Measurements from ENCODE around the gene ERN1.

Gene ERN1

DNA sequence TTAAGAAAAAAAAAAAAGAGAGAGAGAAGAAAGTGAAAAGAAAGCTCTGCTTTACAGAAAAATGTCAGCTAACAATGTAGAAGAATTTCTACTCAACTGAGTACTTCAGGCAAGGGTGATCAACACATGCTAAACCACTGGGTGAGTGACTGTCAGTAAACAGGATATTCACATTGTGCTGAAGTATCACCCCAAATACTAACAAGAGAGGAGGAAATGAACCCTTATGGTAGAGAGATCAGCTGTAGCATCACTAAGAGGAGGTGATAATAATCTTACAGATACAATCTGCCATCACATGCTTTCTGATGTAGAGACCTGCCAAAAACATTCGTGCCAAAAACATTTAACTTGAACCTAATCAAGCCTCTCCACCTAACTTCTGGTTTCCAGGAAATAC, 78.8 kb downstream of the ERN1 start:
- peaks cover 32% of the 10 kb centered on the region for H3K4me1 ChIP-seq (ENCODE audit: control insufficient read depth, insufficient read depth, low read length, poor library complexity, severe bottlenecking)
- H3K27me3 ChIP-seq (replicated peaks; ENCODE audit: control insufficient read depth, insufficient read depth, low read length, poor library complexity, severe bottlenecking): no peaks in the 10 kb centered on the region
- H3K27ac ChIP-seq (ENCODE audit: insufficient read depth, low read length, poor library complexity, severe bottlenecking): peak overlapping the region; percentile 36
- no peaks in the 10 kb centered on the region for H3K9me3 ChIP-seq (ENCODE audit: control insufficient read depth, low read length)
- peak overlapping the region; percentile 10 for H3K4me3 ChIP-seq (ENCODE audit: insufficient read depth, low read depth, low read length, poor library complexity, severe bottlenecking)
- DNase-seq: no peak
- H3K36me3 ChIP-seq (ENCODE audit: control insufficient read depth, insufficient read depth, low read length): peaks cover 85% of the 10 kb centered on the region

DNA sequence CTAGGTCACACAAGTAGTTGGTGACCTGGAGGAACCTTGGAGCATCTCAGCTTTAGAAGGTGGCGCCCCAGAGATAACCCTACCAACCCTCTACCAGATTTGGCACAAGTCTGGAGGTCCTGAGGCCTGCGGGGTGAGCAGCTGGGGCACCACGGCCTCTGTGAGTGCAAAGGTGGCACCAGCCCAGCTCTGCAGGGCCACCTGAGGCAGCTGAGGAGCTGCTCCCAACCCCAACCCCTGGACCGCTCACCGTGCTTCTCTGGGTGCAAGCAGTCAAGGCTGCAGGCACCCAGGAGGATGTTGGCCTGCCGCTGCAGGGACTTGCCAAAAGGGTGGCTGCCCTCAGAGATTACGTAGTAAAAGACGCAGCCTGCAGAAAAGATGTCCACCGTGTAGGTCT, 81.1 kb downstream of the ERN1 start:
- H3K36me3 ChIP-seq (ENCODE audit: control insufficient read depth, insufficient read depth, low read length): peaks cover 86% of the 10 kb centered on the region

DNA sequence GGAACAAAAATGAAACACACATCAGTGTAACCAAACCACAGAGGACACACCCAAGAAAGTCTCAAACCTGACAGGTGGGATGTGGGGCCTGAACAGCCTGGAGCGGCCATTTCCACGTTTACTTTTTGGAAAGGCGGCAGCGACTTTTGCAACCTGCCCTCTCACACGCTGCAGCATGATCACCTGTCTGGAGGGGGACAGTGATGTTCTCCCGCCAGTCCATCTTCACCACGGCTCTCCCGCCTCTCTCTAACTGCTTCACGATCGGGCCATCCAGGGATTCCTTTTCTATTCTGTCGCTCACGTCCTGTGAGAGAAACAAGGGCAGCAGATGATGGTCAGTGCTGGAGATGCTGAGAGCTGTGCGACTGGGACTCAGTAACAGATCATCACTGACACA, 84.8 kb downstream of the ERN1 start:
- no peak for DNase-seq
- Histone ChIP-seq H3K36me3 (ENCODE audit: control insufficient read depth, insufficient read depth, low read length) (peaks cover 87% of the 10 kb centered on the region), H3K4me1 (ENCODE audit: control insufficient read depth, insufficient read depth, low read length, poor library complexity, severe bottlenecking) (peaks cover 10% of the 10 kb centered on the region), H3K9me3 (ENCODE audit: control insufficient read depth, low read length) (no peaks in the 10 kb centered on the region), H3K27ac (ENCODE audit: insufficient read depth, low read length, poor library complexity, severe bottlenecking) (no peak overlapping the region), H3K4me3 (ENCODE audit: insufficient read depth, low read depth, low read length, poor library complexity, severe bottlenecking) (no peak overlapping the region), H3K27me3 (replicated peaks; ENCODE audit: control insufficient read depth, insufficient read depth, low read length, poor library complexity, severe bottlenecking) (no peaks in the 10 kb centered on the region)

More for the DNA sequence above, 81.1 kb downstream of the ERN1 start:
- Histone ChIP-seq H3K27me3 (replicated peaks; ENCODE audit: control insufficient read depth, insufficient read depth, low read length, poor library complexity, severe bottlenecking) (no peaks in the 10 kb centered on the region), H3K4me3 (ENCODE audit: insufficient read depth, low read depth, low read length, poor library complexity, severe bottlenecking) (no peak overlapping the region), H3K27ac (ENCODE audit: insufficient read depth, low read length, poor library complexity, severe bottlenecking) (no peak overlapping the region), H3K9me3 (ENCODE audit: control insufficient read depth, low read length) (no peaks in the 10 kb centered on the region), H3K4me1 (ENCODE audit: control insufficient read depth, insufficient read depth, low read length, poor library complexity, severe bottlenecking) (peaks cover 32% of the 10 kb centered on the region)
- no peak for DNase-seq

DNA sequence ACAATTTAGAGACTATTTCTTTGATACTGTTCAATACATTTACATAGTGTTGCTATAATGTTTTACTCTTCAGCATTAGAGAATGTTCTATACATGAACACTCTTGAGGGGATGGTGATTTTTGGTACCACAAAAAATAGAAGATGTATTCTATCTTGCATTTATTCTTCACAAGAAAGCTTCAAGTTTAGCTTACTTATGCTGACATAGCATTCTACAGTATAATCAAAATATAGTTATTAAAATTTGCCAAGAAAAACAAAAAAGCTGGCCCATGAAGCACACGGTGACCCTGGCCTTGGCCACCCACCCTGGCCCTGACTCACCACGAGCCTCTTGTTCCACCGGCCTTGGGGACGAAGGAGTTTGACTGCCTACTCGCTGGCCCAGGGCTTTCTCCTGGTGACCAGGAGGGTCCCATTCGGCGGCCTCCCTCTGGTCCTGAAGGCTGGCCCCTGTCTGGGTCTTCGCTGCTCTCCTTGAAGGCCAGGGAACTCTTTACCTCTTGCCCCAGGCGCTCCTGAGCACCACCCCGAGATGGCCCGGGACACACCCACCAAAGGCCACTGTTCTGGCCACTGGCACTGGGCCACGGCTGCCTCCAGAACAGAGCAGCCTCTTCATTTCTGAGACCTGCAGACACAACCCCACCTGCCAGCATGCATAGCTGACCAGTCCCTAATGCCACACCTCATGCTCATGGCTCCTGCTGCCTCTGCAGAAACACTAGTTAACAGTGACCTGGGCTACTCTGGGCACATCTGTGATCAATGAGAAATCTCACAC, 87.1 kb downstream of the ERN1 start:
- Histone ChIP-seq H3K9me3 (ENCODE audit: control insufficient read depth, low read length) (no peaks in the 10 kb centered on the region), H3K27ac (ENCODE audit: insufficient read depth, low read length, poor library complexity, severe bottlenecking) (no peak overlapping the region), H3K4me3 (ENCODE audit: insufficient read depth, low read depth, low read length, poor library complexity, severe bottlenecking) (no peak overlapping the region), H3K27me3 (replicated peaks; ENCODE audit: control insufficient read depth, insufficient read depth, low read length, poor library complexity, severe bottlenecking) (no peaks in the 10 kb centered on the region), H3K36me3 (ENCODE audit: control insufficient read depth, insufficient read depth, low read length) (peaks cover 77% of the 10 kb centered on the region), H3K4me1 (ENCODE audit: control insufficient read depth, insufficient read depth, low read length, poor library complexity, severe bottlenecking) (no peaks in the 10 kb centered on the region)
- DNase-seq: no peak

DNA sequence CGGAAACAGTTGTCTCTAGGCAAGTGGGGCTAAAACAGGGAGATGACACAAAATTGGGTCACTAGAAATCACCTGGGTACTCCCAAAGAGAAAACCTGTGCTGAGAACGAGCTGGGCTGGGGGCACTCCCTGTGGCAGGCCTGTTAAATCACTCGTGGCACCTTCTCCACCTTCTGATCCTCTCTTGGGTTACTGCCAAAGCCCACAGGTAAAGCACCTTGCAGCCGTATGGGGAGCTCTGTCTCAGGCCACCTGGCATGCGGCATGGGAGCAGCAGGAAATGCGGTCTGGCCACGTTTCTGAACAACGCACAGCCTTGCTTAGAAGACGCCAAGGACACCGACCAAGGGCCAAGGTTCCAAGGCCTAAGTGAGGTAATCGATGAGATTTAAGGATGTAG, 88.0 kb downstream of the ERN1 start:
- DNase-seq: no peak
- Histone ChIP-seq H3K27me3 (replicated peaks; ENCODE audit: control insufficient read depth, insufficient read depth, low read length, poor library complexity, severe bottlenecking) (no peaks in the 10 kb centered on the region), H3K36me3 (ENCODE audit: control insufficient read depth, insufficient read depth, low read length) (peaks cover 69% of the 10 kb centered on the region), H3K27ac (ENCODE audit: insufficient read depth, low read length, poor library complexity, severe bottlenecking) (no peak overlapping the region), H3K9me3 (ENCODE audit: control insufficient read depth, low read length) (no peaks in the 10 kb centered on the region), H3K4me1 (ENCODE audit: control insufficient read depth, insufficient read depth, low read length, poor library complexity, severe bottlenecking) (no peaks in the 10 kb centered on the region), H3K4me3 (ENCODE audit: insufficient read depth, low read depth, low read length, poor library complexity, severe bottlenecking) (no peak overlapping the region)

DNA sequence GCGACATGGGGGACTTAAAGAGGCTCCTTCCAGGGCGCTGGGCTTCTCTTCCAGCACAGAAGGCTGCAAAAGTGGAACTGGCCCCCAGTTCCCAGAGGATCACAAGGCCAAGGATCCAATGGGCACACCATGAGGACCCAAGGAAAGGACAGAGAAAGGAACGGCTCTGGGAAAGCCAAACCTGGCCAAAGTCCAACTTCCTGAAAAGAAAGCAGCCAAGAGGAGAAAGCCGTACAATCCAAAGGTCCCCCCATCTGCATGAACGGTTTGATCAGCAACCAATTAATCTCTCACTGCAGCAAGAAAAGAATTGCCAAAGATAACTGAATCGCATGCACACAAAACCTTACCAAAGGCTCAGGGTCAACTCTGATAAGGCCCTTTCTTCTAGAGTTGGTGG, 89.7 kb downstream of the ERN1 start:
- H3K4me3 ChIP-seq (ENCODE audit: insufficient read depth, low read depth, low read length, poor library complexity, severe bottlenecking): no peak overlapping the region

DNA sequence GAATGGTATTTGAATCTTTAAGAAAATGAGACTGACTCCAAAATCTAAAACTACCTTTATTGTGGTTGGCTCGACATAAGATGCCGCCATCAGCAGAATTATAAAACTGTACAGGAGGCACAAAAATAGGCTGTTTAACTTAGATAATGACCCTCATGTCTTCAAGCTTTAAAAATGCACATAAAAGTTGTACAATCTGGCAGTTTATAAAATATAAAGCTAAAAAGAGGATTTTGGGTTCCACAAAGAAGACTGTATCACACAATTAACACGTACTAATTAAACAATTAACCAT, 90.9 kb downstream of the ERN1 start:
- no peak overlapping the region for H3K27ac ChIP-seq (ENCODE audit: insufficient read depth, low read length, poor library complexity, severe bottlenecking)
- H3K4me1 ChIP-seq (ENCODE audit: control insufficient read depth, insufficient read depth, low read length, poor library complexity, severe bottlenecking): no peaks in the 10 kb centered on the region
- H3K36me3 ChIP-seq (ENCODE audit: control insufficient read depth, insufficient read depth, low read length): peaks cover 40% of the 10 kb centered on the region
- no peaks in the 10 kb centered on the region for H3K27me3 ChIP-seq (replicated peaks; ENCODE audit: control insufficient read depth, insufficient read depth, low read length, poor library complexity, severe bottlenecking)
- DNase-seq: no peak
- H3K9me3 ChIP-seq (ENCODE audit: control insufficient read depth, low read length): no peaks in the 10 kb centered on the region
- no peak overlapping the region for H3K4me3 ChIP-seq (ENCODE audit: insufficient read depth, low read depth, low read length, poor library complexity, severe bottlenecking)

More for the DNA sequence above, 89.7 kb downstream of the ERN1 start:
- DNase-seq: no peak
- no peaks in the 10 kb centered on the region for H3K9me3 ChIP-seq (ENCODE audit: control insufficient read depth, low read length)
- no peaks in the 10 kb centered on the region for H3K4me1 ChIP-seq (ENCODE audit: control insufficient read depth, insufficient read depth, low read length, poor library complexity, severe bottlenecking)
- H3K36me3 ChIP-seq (ENCODE audit: control insufficient read depth, insufficient read depth, low read length): peaks cover 52% of the 10 kb centered on the region
- no peak overlapping the region for H3K27ac ChIP-seq (ENCODE audit: insufficient read depth, low read length, poor library complexity, severe bottlenecking)
- H3K27me3 ChIP-seq (replicated peaks; ENCODE audit: control insufficient read depth, insufficient read depth, low read length, poor library complexity, severe bottlenecking): no peaks in the 10 kb centered on the region

DNA sequence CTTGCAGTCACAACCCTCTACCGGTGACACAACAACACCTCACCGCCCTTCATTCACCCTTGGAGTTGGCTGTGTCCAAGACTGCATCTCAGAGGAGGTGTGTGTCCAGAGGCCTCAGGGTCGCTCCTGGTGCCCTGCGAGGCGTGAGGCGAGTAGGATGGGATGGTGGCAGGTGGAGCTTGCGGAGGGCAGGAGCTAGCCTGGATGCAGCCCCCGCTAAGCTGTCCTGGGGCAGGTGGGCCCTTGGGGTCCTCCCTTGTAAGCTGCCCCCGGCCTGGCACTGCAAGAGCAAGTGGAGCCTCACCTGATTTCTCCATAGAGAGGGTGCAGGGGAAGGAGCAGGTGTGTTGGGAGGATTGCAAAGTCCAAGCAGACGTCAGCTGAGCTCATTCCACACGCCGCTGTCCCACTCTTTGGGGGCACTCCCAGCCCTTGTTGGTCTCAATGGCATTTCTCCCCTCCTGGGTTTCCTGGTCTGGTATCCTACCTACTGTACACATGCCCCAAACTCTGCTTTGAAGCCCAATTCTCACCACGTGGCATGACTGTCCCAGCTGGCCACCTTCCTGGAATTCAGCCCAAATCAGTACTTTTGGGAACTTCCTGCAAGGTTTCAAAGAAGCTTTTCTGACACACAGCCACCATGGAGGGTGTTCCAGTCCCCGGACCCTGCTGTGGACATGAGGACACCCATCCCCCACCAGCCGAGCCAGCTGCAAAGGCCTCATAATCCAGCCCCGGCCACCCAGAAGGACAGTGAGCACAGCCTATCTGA, 91.4 kb downstream of the ERN1 start:
- no peak overlapping the region for H3K4me3 ChIP-seq (ENCODE audit: insufficient read depth, low read depth, low read length, poor library complexity, severe bottlenecking)
- no peaks in the 10 kb centered on the region for H3K9me3 ChIP-seq (ENCODE audit: control insufficient read depth, low read length)
- H3K4me1 ChIP-seq (ENCODE audit: control insufficient read depth, insufficient read depth, low read length, poor library complexity, severe bottlenecking): no peaks in the 10 kb centered on the region
- DNase-seq: no peak
- peaks cover 35% of the 10 kb centered on the region for H3K36me3 ChIP-seq (ENCODE audit: control insufficient read depth, insufficient read depth, low read length)
- H3K27me3 ChIP-seq (replicated peaks; ENCODE audit: control insufficient read depth, insufficient read depth, low read length, poor library complexity, severe bottlenecking): no peaks in the 10 kb centered on the region
- H3K27ac ChIP-seq (ENCODE audit: insufficient read depth, low read length, poor library complexity, severe bottlenecking): no peak overlapping the region

DNA sequence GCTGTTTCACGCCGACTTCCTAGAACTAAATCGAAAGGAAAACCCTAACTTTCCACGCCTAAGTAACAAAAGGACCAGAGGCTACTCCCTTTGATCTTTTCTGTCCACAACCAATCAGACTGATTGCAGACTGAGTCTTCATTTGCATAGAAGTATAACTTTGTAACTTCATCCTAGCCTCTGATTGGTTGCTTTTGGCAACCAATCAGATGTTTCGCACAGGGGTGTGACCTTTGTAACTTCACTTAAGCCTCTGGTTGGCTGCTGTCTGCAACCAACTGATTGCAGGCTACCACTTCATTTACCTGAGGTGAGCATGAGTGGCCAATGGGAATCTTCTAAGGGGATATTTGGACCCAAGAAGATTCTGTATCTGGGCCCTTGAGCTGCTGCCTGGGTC, 92.1 kb downstream of the ERN1 start:
- no peak for DNase-seq
- H3K27me3 ChIP-seq (replicated peaks; ENCODE audit: control insufficient read depth, insufficient read depth, low read length, poor library complexity, severe bottlenecking): no peaks in the 10 kb centered on the region
- no peaks in the 10 kb centered on the region for H3K9me3 ChIP-seq (ENCODE audit: control insufficient read depth, low read length)
- H3K36me3 ChIP-seq (ENCODE audit: control insufficient read depth, insufficient read depth, low read length): peaks cover 27% of the 10 kb centered on the region
- H3K27ac ChIP-seq (ENCODE audit: insufficient read depth, low read length, poor library complexity, severe bottlenecking): no peak overlapping the region
- no peaks in the 10 kb centered on the region for H3K4me1 ChIP-seq (ENCODE audit: control insufficient read depth, insufficient read depth, low read length, poor library complexity, severe bottlenecking)
- H3K4me3 ChIP-seq (ENCODE audit: insufficient read depth, low read depth, low read length, poor library complexity, severe bottlenecking): no peak overlapping the region

DNA sequence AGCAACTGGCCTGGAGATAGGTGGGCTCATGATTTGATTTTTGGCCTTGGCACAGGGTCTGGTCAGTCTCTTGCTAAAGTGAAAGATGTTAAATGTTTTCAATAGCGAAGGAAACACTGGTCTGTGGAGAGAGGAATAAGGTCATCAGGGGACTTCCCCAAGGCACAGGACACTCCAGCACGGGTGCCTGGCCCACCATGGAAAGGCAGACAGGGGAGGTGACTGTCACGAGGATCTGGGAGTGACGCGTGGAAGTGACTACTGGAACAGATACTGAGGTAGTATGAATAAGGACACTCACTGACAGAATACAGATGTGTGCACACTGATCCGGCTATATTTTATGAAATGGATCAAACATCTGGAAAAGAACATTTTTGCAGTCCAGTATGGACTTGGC, 92.8 kb downstream of the ERN1 start:
- no peaks in the 10 kb centered on the region for H3K9me3 ChIP-seq (ENCODE audit: control insufficient read depth, low read length)
- no peak overlapping the region for H3K27ac ChIP-seq (ENCODE audit: insufficient read depth, low read length, poor library complexity, severe bottlenecking)

More for the DNA sequence above, 92.8 kb downstream of the ERN1 start:
- Histone ChIP-seq H3K27me3 (replicated peaks; ENCODE audit: control insufficient read depth, insufficient read depth, low read length, poor library complexity, severe bottlenecking) (no peaks in the 10 kb centered on the region), H3K4me3 (ENCODE audit: insufficient read depth, low read depth, low read length, poor library complexity, severe bottlenecking) (no peak overlapping the region), H3K4me1 (ENCODE audit: control insufficient read depth, insufficient read depth, low read length, poor library complexity, severe bottlenecking) (no peaks in the 10 kb centered on the region), H3K36me3 (ENCODE audit: control insufficient read depth, insufficient read depth, low read length) (peaks cover 26% of the 10 kb centered on the region)
- DNase-seq: no peak
